H1 (cell line): Measurements from ENCODE around the gene BOK. TPM values are rescaled to one million over a fixed set of nuclear protein-coding genes. Genes with fewer than 3 reads are reported as not detected.

Source experiments
- CTCF ChIA-PET: fragments of 300-600 bp; sonication (Branson Sonifier 250); formaldehyde crosslinking; loops from one replicate; lab custom pipeline; 2021; ENCODE audit not compliant: partially characterized antibody; lab: Charles Lee
- POLR2A ChIA-PET: fragments of 300-600 bp; sonication (Branson Sonifier 250); formaldehyde crosslinking; loops from one replicate; lab custom pipeline; 2021; ENCODE audit warnings: inconsistent platforms; ENCODE audit not compliant: partially characterized antibody; lab: Charles Lee
- DNase-seq, 2 experiments: peaks; one replicate each; pipeline versions ENCODE4 v3.0.0 to v3.0.0-alpha.2; 2010 to 2022; ENCODE audit warnings: low spot score in 2 of 2, low read depth in 1 of 2, mixed read lengths in 1 of 2
- FAIRE-seq: peaks from 2 replicates; lab custom pipeline; 2011; peaks lifted over from hg19 to GRCh38; lab: Jason Lieb, UNC
- H2AFZ ChIP-seq: 2 replicates; pipeline ENCODE4 v1.8.1; 2012; ENCODE audit warnings: low read length, inconsistent platforms
- H2AK5ac ChIP-seq: 2 replicates; pipeline ENCODE4 v1.6.1; 2013; ENCODE audit warnings: low read depth, low read length
- H2BK120ac ChIP-seq: replicated peaks from 2 replicates; pipeline ENCODE3; 2013; ENCODE audit warnings: low read depth, low read length, inconsistent platforms
- H2BK12ac ChIP-seq: 2 replicates; pipeline ENCODE4 v1.6.1; 2013; ENCODE audit warnings: low read depth, low read length
- H2BK15ac ChIP-seq: 2 replicates; pipeline ENCODE4 v1.6.1; 2013; ENCODE audit warnings: low read length
- H2BK20ac ChIP-seq: 2 replicates; pipeline ENCODE4 v1.6.1; 2013; ENCODE audit warnings: low read length
- H2BK5ac ChIP-seq: 2 replicates; pipeline ENCODE4 v1.6.1; 2013; ENCODE audit warnings: low read depth, low read length
- H3K14ac ChIP-seq: 2 replicates; pipeline ENCODE4 v1.6.1; 2013; ENCODE audit warnings: inconsistent platforms; ENCODE audit not compliant: insufficient read length
- H3K18ac ChIP-seq: 2 replicates; pipeline ENCODE4 v1.6.1; 2013; ENCODE audit warnings: low read length; ENCODE audit errors: extremely low read depth
- H3K23ac ChIP-seq: 2 replicates; pipeline ENCODE4 v1.6.1; 2013; ENCODE audit warnings: inconsistent platforms; ENCODE audit not compliant: insufficient read length
- H3K23me2 ChIP-seq: 2 replicates; pipeline ENCODE4 v1.6.1; 2013; ENCODE audit warnings: low read depth, low read length
- H3K27ac ChIP-seq: 2 replicates; pipeline ENCODE4 v1.6.1; 2011; ENCODE audit warnings: low read depth, low read length, inconsistent platforms
- H3K27me3 ChIP-seq, 4 experiments: replicated peaks in 1 of 4; 1 replicate in 1 of 4; 2 replicates in 3 of 4; pipeline versions ENCODE4 v1.6.1 to v1.8.1; 2011 to 2013; ENCODE audit warnings: low read length in 3 of 4, mild to moderate bottlenecking in 3 of 4, inconsistent platforms in 2 of 4, mixed read lengths in 2 of 4, moderate library complexity in 1 of 4; ENCODE audit not compliant: control insufficient read depth in 3 of 4, insufficient read depth in 3 of 4; ENCODE audit errors: extremely low read depth in 1 of 4
- H3K36me3 ChIP-seq, 4 experiments: 2 replicates each; pipeline versions ENCODE4 v1.6.1 to v1.8.1; 2011 to 2013; ENCODE audit warnings: mild to moderate bottlenecking in 4 of 4, low read length in 3 of 4, moderate library complexity in 2 of 4, control low read depth in 1 of 4, inconsistent platforms in 1 of 4; ENCODE audit not compliant: insufficient read depth in 4 of 4, control insufficient read depth in 2 of 4
- H3K4ac ChIP-seq: replicated peaks from 2 replicates; pipeline ENCODE3; 2013; ENCODE audit warnings: low read length, low read depth, mixed read lengths, inconsistent platforms; ENCODE audit not compliant: insufficient read length
- H3K4me1 ChIP-seq, 4 experiments: replicated peaks in 1 of 4; 1 replicate in 1 of 4; 2 replicates in 3 of 4; pipeline versions ENCODE4 v1.6.1 to v1.8.1; 2011 to 2013; ENCODE audit warnings: low read length in 3 of 4, inconsistent platforms in 2 of 4, mixed read lengths in 1 of 4; ENCODE audit not compliant: insufficient read depth in 4 of 4, control insufficient read depth in 3 of 4
- H3K4me2 ChIP-seq, 2 experiments: 2 replicates each; pipeline versions ENCODE4 v1.6.1 to v1.8.1; 2011 to 2013; ENCODE audit warnings: low read depth in 2 of 2, low read length in 2 of 2, control low read depth in 1 of 2, inconsistent platforms in 1 of 2, mild to moderate bottlenecking in 1 of 2; ENCODE audit not compliant: insufficient read depth in 1 of 2
- H3K4me3 ChIP-seq, 4 experiments: fragments of 200-600, 300-600 bp in 1 of 4; sonication (generic), shearing (Covaris generic), sonication (Bioruptor Twin) in 1 of 4; 2 replicates each; pipeline versions ENCODE4 v1.5.1 to v1.8.1; 2011 to 2016; ENCODE audit warnings: low read length in 4 of 4, low read depth in 3 of 4, control low read depth in 2 of 4, inconsistent platforms in 2 of 4, mild to moderate bottlenecking in 2 of 4, mixed read lengths in 1 of 4, moderate library complexity in 1 of 4; ENCODE audit not compliant: insufficient read depth in 2 of 4; ENCODE audit errors: extremely low read depth in 1 of 4
- H3K56ac ChIP-seq: replicated peaks from 2 replicates; pipeline ENCODE3; 2013; ENCODE audit warnings: low read depth, mild to moderate bottlenecking, mixed read lengths, low read length, inconsistent platforms; ENCODE audit not compliant: insufficient read length
- H3K79me1 ChIP-seq: 2 replicates; pipeline ENCODE4 v1.6.1; 2013; ENCODE audit warnings: low read depth, low read length, control low read depth
- H3K79me2 ChIP-seq, 2 experiments: 2 replicates each; pipeline versions ENCODE4 v1.6.1 to v1.8.1; 2012 to 2013; ENCODE audit warnings: low read length in 2 of 2, mild to moderate bottlenecking in 2 of 2, inconsistent platforms in 1 of 2; ENCODE audit not compliant: insufficient read depth in 2 of 2, control insufficient read depth in 1 of 2
- H3K9ac ChIP-seq, 4 experiments: replicated peaks in 1 of 4; 1 replicate in 1 of 4; 2 replicates in 3 of 4; pipeline versions ENCODE4 v1.6.1 to v1.8.1; 2011 to 2013; ENCODE audit warnings: low read depth in 3 of 4, low read length in 3 of 4, control low read depth in 2 of 4, mild to moderate bottlenecking in 2 of 4, moderate library complexity in 2 of 4, inconsistent platforms in 1 of 4; ENCODE audit errors: extremely low read depth in 1 of 4
- H3K9me3 ChIP-seq, 2 experiments: 2 replicates each; pipeline versions ENCODE4 v1.6.1 to v1.8.1; 2012 to 2013; ENCODE audit warnings: mild to moderate bottlenecking in 2 of 2, moderate library complexity in 2 of 2, control low read depth in 1 of 2, inconsistent platforms in 1 of 2, low read depth in 1 of 2, low read length in 1 of 2, mixed read lengths in 1 of 2; ENCODE audit not compliant: insufficient read depth in 2 of 2
- H4K20me1 ChIP-seq, 2 experiments: replicated peaks in 1 of 2; 2 replicates each; pipeline versions ENCODE3 to v1.8.1; 2011 to 2013; ENCODE audit warnings: inconsistent platforms in 2 of 2, low read length in 2 of 2, mild to moderate bottlenecking in 1 of 2; ENCODE audit not compliant: insufficient read depth in 2 of 2, control insufficient read depth in 1 of 2
- H4K5ac ChIP-seq: 2 replicates; pipeline ENCODE4 v1.6.1; 2013; ENCODE audit warnings: low read length, low read depth, mixed read lengths, inconsistent platforms; ENCODE audit not compliant: insufficient read length
- H4K8ac ChIP-seq: 2 replicates; pipeline ENCODE4 v1.8.0; 2013; ENCODE audit warnings: mild to moderate bottlenecking, moderate library complexity, low read length, inconsistent platforms; ENCODE audit not compliant: insufficient read depth; ENCODE audit errors: extremely low read depth
- H4K91ac ChIP-seq: replicated peaks from 2 replicates; pipeline ENCODE3; 2013; ENCODE audit warnings: low read length, mixed read lengths, inconsistent platforms; ENCODE audit not compliant: insufficient read length
- BRCA1 ChIP-seq: IDR thresholded peaks from 2 replicates; pipeline ENCODE4 v1.6.1; 2012; ENCODE audit warnings: low read depth, low read length, improper control_type of control experiment
- CBX5 ChIP-seq: fragments of 300-800, 300-1000 bp; sonication (generic); IDR thresholded peaks from 2 replicates; pipeline ENCODE4 v1.7.1; 2016; ENCODE audit warnings: antibody characterized with exemption, low read length, low read depth
- EGR1 ChIP-seq: IDR thresholded peaks from 2 replicates; pipeline ENCODE4 v1.6.1; 2011; ENCODE audit warnings: low read depth, low read length, borderline replicate concordance
- KDM4A ChIP-seq: IDR thresholded peaks from one replicate; pipeline ENCODE4 v1.7.1; 2012; ENCODE audit warnings: low read depth, mild to moderate bottlenecking, moderate library complexity, low read length, inconsistent platforms; ENCODE audit not compliant: severe bottlenecking
- KDM5A ChIP-seq: fragments of 200-600 bp; IDR thresholded peaks from 2 replicates; pipeline ENCODE4 v1.7.1; 2012; ENCODE audit warnings: mild to moderate bottlenecking, low read length, inconsistent platforms, mixed read lengths
- MAX ChIP-seq: IDR thresholded peaks from 2 replicates; pipeline ENCODE4 v1.6.1; 2012; ENCODE audit warnings: inconsistent platforms
- NANOG ChIP-seq: IDR thresholded peaks from 2 replicates; pipeline ENCODE4 v1.6.1; 2011; ENCODE audit warnings: low read length, low read depth, mild to moderate bottlenecking, inconsistent platforms; ENCODE audit not compliant: insufficient read depth, poor library complexity, severe bottlenecking
- RAD21 ChIP-seq, 2 experiments: IDR thresholded peaks in 1 of 2; conservative IDR thresholded peaks in 1 of 2; 2 replicates each; pipeline ENCODE4 v1.6.1; 2011; ENCODE audit warnings: low read depth in 2 of 2, low read length in 2 of 2, improper control_type of control experiment in 1 of 2, inconsistent platforms in 1 of 2, mild to moderate bottlenecking in 1 of 2, moderate library complexity in 1 of 2
- RXRA ChIP-seq: IDR thresholded peaks from 2 replicates; pipeline ENCODE4 v1.6.1; 2011; ENCODE audit warnings: low read depth, mild to moderate bottlenecking, low read length, moderate library complexity; ENCODE audit not compliant: insufficient read depth
- TBP ChIP-seq: IDR thresholded peaks from 2 replicates; pipeline ENCODE4 v1.6.1; 2011; ENCODE audit warnings: low read depth, low read length, improper control_type of control experiment
- WGBS, 2 experiments: shearing (Covaris generic) in 1 of 2; methylation state at CpG; one replicate each; pipeline versions ENCODE4 v1.1.6 to v1.1.7; 2013 to 2015; ENCODE audit warnings: low lambda C conversion rate in 2 of 2, mixed read lengths in 2 of 2, inconsistent platforms in 1 of 2, low coverage in 1 of 2, missing lambda C conversion rate in 1 of 2; ENCODE audit not compliant: insufficient replicate concordance in 2 of 2, insufficient coverage in 1 of 2, insufficient read length in 1 of 2; ENCODE audit errors: extremely low coverage in 1 of 2, missing lambda C conversion rate in 1 of 2; 5-methylcytosine and 5-hydroxymethylcytosine counted together
- polyA plus RNA-seq, 7 experiments: library from polyadenylated mRNA; depleted of rRNA in 3 of 7; stranded (reverse) in 5 of 7; unstranded in 2 of 7; fragments of >200 nt in 5 of 7; fragments of 200-250 nt in 2 of 7; gene quantifications; 1 replicate in 5 of 7; 2 replicates in 1 of 7; 4 replicates in 1 of 7; pipeline versions ENCODE4 v1.2.1 to v1.2.3, GENCODE V29; 2011 to 2013; ENCODE audit warnings: missing spikeins in 2 of 7, mixed read lengths in 2 of 7
- total RNA-seq: library from RNA; stranded (reverse); fragmentation: NEBNext Ultra II Directional; extraction: Animal tissue kit (Norgen Biotek cat#: 25700); gene quantifications from 2 replicates; pipeline ENCODE4 v1.2.1, GENCODE V29; 2021
- TF ChIP-seq, protein P1 (sequence below): IDR thresholded peaks from 2 replicates; pipeline ENCODE4 v1.6.1; 2011; ENCODE audit warnings: low read length, improper control_type of control experiment
- TF ChIP-seq, protein P2 (sequence below): IDR thresholded peaks from 2 replicates; pipeline ENCODE4 v1.6.1; 2011; ENCODE audit warnings: low read depth, mild to moderate bottlenecking, low read length; ENCODE audit not compliant: insufficient read depth

The BOK gene
- total and polyA plus RNA-seq, 2 of the 8 experiments (the other 6 are each of a cell fraction or from before 2014, with no cell fraction given) = 33.7 to 37.6 TPM

DNA sequence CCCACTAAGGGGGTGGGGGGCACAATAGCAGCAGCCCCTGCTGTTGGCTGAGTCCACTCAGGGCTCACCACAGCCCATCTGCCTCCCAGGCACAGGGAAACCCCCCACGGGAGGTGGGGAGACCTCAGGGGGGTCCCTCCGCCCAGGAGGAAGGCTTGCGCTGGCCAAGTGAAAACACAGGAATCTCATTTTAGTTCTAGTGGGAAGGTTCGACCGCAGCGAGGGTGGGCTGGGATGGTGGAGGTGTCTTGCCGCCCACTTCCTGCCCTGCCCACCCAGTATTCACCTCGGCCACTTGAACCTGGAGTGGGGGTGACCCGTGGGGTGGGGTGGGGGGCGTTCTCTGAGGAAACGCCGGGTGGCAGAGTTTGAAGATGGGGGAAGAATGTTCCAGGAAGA is 6.9 kb upstream of the BOK start:
- WGBS, 2 experiments = 90% methylated on average over 12 of the region's 12 CpGs; no CpG with 5 or more reads in 1 of the 2 experiments
- Histone ChIP-seq H2AFZ (no peak overlapping the region), H3K4me2 (no peak overlapping the region), H3K18ac (no peak overlapping the region), H3K27ac (no peak overlapping the region), H3K79me1 (no peaks in the 10 kb centered on the region), H3K4me3 (no peak overlapping the region), H4K8ac (no peak overlapping the region), H2BK5ac (no peak overlapping the region), H2BK15ac (no peak overlapping the region), H2AK5ac (no peak overlapping the region), H3K14ac (no peak overlapping the region), H3K4ac (no peak overlapping the region), H4K5ac (no peak overlapping the region), H3K56ac (no peak overlapping the region), H2BK12ac (no peak overlapping the region), H3K9me3 (0 out of 4 replicates have a peak, but pooled peaks cover 0 to 2% of the 10 kb centered on the region in 2 experiments), H2BK120ac (no peak overlapping the region), H4K91ac (no peak overlapping the region), H3K36me3 (no peaks in the 10 kb centered on the region), H2BK20ac (no peak overlapping the region), H4K20me1 (no peaks in the 10 kb centered on the region), H3K9ac (no peak overlapping the region), H3K23ac (no peak overlapping the region), H3K27me3 (peaks cover 0 to 5% (median 0%) of the 10 kb centered on the region in 4 experiments; a peak in 2 of 7 replicates), H3K79me2 (no peaks in the 10 kb centered on the region), H3K23me2 (no peaks in the 10 kb centered on the region), H3K4me1 (peaks cover 0 to 4% (median 1%) of the 10 kb centered on the region in 4 experiments; a peak in 4 of 7 replicates)
- POLR2A ChIA-PET = no interaction called here
- FAIRE-seq (no peak), DNase-seq (no peak)
- CTCF ChIA-PET = interaction anchor here (1.1 to 1.7 kb wide), 2 partner anchors 12 to 68 kb away, joined by 3 to 4 read pairs; no protein-coding TSS in a partner anchor
- TF ChIP-seq TBP = no peak
- TF ChIP-seq EGR1 = no peak
- no peak for TF ChIP-seq NANOG
- TF ChIP-seq CBX5 = no peak
- TF ChIP-seq KDM4A = no peak
- no peak for TF ChIP-seq KDM5A
- no peak for TF ChIP-seq RAD21 (IDR thresholded peaks at IDR 0.05 in 1 of 2, conservative IDR thresholded peaks at IDR 0.05 in 1 of 2; ENCODE audit: low read depth in 2 of 2, low read length in 2 of 2)
- no peak for TF ChIP-seq BRCA1
- TF ChIP-seq, protein P1, sequence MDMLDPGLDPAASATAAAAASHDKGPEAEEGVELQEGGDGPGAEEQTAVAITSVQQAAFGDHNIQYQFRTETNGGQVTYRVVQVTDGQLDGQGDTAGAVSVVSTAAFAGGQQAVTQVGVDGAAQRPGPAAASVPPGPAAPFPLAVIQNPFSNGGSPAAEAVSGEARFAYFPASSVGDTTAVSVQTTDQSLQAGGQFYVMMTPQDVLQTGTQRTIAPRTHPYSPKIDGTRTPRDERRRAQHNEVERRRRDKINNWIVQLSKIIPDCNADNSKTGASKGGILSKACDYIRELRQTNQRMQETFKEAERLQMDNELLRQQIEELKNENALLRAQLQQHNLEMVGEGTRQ = no peak
- TF ChIP-seq, protein P2, sequence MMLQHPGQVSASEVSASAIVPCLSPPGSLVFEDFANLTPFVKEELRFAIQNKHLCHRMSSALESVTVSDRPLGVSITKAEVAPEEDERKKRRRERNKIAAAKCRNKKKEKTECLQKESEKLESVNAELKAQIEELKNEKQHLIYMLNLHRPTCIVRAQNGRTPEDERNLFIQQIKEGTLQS = no peak
- TF ChIP-seq RXRA = no peak
- TF ChIP-seq MAX = no peak
